RKO (cell line): ENCODE measurements around the gene SH3GL3.

Experiments
- DNase-seq: peaks from one replicate; pipeline ENCODE4 v3.0.0-alpha.2; 2016; ENCODE audit warnings: low spot score

The SH3GL3 gene, protein sequence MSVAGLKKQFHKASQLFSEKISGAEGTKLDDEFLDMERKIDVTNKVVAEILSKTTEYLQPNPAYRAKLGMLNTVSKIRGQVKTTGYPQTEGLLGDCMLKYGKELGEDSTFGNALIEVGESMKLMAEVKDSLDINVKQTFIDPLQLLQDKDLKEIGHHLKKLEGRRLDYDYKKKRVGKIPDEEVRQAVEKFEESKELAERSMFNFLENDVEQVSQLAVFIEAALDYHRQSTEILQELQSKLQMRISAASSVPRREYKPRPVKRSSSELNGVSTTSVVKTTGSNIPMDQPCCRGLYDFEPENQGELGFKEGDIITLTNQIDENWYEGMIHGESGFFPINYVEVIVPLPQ

GRCh38 chr15:83446904-83447709, at the start of gene SH3GL3:
SH3GL3 (plus strand) TSS chr15:83447341; CDS start chr15:83447534, 193 bp downstream.
- no peak for DNase-seq

- peak; percentile 33 for DNase-seq
These were observed 48.5 kb upstream of the SH3GL3 start for GRCh38 chr15:83398626-83399025.

- DNase-seq: no peak
These were observed 43.0 kb upstream of the SH3GL3 start for GRCh38 chr15:83404121-83404520.

- no peak for DNase-seq
These were observed 36.6 kb upstream of the SH3GL3 start for GRCh38 chr15:83410532-83410931.

GRCh38 chr15:83413054-83413719, 34.0 kb upstream of the SH3GL3 start:
- no peak for DNase-seq

DNA sequence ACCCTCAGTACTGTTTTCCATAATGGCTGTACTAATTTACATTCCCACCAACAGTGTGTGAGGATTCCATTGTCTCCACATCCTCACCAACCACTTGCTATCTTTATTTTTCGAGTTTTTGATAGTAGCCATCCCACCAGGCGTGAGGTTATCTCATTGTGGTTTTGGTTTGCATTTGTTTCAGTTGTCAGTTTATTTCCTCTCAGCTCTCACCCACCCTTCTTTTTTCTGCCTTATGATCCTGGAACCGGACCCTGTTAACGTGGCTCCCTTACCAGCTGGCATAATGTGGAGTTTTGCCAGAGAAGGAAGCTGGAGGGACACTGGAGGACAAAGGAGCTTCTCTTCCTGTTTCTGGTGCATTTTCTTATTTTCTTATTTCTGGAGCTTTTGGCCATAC, 25.1 kb upstream of the SH3GL3 start:
- no peak for DNase-seq

DNA sequence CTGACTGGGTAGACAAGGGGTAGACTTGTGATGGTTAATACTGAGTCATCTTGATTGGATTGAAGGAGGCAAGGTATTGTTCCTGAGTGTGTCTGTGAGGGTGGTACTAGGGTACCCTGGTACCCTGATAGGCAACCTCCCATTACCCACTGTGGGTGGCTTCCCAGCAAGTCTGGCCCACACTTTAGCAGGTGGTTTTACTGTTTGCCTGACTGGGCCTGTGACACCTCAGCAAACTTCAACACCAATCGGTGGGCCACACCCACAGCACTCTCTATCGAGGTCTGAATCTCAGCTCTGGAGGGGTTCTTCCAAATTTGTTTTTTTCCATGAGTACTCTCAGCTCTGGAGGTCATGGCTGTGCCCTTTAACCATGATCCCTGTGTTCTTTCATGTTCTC, 24.6 kb upstream of the SH3GL3 start:
- DNase-seq: no peak

DNA sequence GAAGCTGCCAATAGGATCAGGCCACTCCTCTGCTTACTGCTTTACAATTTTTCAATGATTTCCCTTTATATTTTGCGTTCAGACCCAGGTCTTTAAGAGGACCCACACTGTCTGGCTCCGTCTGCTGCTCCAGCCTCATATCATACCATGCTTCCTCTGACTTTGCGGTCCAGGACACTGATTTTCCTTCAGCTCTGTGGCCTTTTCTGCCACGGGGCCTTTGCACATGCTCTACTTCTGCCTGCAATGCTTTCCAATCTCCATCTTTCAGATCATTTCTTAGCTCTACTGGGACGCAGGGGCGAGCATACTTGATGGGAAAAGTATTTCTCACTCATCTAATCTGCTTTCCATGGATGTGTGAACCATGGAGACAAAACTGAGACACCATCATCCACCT, 23.0 kb upstream of the SH3GL3 start:
- DNase-seq: no peak

DNA sequence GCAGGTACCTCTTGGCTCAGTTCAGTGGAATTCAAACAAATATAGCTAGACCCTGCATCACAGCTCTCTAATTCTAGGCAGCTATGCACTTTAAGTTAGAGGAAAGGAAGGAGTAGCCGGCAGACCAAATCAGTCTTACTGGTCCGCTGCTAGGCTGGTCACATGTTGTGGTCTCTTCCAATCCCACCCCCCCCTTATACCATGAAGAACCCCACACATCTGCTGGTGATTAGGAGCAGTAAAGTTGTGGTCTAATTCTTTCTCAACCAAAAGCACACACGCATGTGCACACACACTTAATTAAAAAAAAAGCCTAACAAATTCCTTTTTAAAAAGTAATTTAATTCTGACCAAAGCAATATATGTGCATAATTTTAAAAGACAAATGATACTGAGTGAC, 16.7 kb upstream of the SH3GL3 start:
- DNase-seq: no peak

GRCh38 chr15:83431521-83431920, 15.6 kb upstream of the SH3GL3 start:
- DNase-seq: no peak

DNA sequence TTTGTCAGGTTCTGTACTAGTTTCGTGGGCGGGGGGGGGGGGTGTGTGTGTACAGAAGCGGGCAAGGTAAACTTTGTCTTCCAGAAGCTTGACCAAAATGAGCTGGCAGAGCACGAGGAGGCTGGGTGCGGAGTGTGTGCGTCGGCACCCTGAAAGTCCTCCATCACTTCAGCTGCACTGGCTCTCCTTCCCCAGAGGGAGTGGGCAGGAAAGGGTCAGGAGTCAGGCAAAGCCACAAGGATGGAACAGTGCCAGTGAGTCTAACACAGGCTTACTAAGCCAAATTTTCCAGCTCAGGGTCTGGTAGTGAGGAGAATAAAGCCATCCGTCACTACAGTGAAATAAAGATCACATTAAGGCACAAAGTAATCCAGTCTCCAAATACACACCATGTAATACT, 11.9 kb upstream of the SH3GL3 start:
- DNase-seq: no peak

GRCh38 chr15:83435782-83436181, 11.4 kb upstream of the SH3GL3 start:
- no peak for DNase-seq

GRCh38 chr15:83436513-83437158, 10.5 kb upstream of the SH3GL3 start:
- DNase-seq: peak; percentile 48

GRCh38 chr15:83443076-83443847, 3.9 kb upstream of the SH3GL3 start:
- DNase-seq: no peak

GRCh38 chr15:83444936-83445335, 2.2 kb upstream of the SH3GL3 start:
- no peak for DNase-seq

DNA sequence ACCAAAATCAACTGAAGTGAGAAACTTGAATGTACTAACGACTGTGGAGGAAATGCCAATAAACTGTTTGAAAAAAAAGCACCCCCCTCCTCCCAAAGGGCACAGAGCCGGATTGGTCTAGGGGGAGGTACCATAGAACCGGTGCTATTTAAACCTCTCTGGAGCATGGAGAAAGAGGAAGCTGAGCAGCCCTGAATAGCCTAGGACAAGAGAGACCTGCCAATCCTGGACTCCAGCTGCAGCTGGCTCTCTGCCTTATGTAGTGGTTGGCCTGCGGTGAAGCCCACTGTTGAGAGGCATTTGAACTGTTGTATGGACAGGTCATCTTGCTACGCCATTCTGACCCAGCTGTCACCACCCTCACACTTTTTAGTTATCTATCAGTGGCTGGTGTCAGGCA, 1.5 kb upstream of the SH3GL3 start:
- DNase-seq: no peak

DNA sequence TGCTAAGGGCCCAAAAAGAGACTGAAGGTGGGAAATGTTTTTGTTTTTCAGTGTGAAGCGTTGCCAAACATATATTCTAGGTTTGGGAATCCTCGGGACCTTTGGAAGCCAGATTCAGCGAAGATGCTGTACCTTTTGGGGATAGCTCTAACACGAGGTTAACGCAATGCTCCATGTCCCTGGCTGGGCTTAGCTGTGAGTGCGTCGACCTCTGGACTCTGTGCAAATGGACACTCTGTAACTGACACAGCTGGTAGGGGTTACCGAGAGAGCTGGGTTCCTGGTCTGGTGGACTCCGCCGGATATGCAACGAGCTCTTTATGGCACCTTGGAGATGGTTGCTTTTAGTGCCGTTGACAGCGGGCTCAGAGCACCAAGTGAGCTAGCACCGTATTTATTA, 724 bp upstream of the SH3GL3 start:
- no peak for DNase-seq

- no peak for DNase-seq
These were observed 2.1 kb downstream of the SH3GL3 start for GRCh38 chr15:83449250-83449671.

- DNase-seq: no peak
These were observed 2.9 kb downstream of the SH3GL3 start for GRCh38 chr15:83449937-83450506.

- DNase-seq: no peak
These were observed 10.0 kb downstream of the SH3GL3 start for GRCh38 chr15:83457149-83457548.

DNA sequence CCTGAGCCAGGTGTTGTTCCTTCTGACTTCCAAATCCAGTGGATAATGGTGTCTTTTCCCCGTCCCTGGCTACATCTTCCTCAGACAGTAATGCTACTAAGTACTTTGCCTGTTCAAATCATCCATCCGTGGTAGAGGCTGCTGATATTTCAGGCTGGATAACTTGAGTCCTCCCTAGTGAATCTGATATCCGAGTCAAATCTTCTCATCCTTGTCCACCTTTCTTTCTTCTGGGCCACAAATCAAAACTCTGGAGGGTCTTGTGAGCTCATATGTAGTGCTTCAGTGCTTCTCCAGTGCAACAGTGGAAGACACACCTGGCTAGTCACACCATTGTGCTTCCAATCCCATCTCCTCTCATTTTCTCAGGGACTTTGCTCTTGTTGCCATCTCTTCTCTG, 11.2 kb downstream of the SH3GL3 start:
- no peak for DNase-seq
